HG03439 (cell line): Measurements from ENCODE around the gene NBEA.
"Not testable (repeated sequence)": the region's sequence is repeated elsewhere in the genome, so short reads cannot be mapped to it uniquely, and the experiment has no call there.

Experiments used
- ATAC-seq: cut with Tn5 transposase; IDR thresholded peaks from one replicate; pipeline ENCODE4 v1.9.1; 2021; ENCODE audit warnings: mild to moderate bottlenecking, moderate library complexity; ENCODE audit not compliant: unreplicated experiment

NBEA gene

GRCh38 chr13:34944274-34944634, 2.2 kb downstream of the NBEA start:
- no peak for ATAC-seq

DNA sequence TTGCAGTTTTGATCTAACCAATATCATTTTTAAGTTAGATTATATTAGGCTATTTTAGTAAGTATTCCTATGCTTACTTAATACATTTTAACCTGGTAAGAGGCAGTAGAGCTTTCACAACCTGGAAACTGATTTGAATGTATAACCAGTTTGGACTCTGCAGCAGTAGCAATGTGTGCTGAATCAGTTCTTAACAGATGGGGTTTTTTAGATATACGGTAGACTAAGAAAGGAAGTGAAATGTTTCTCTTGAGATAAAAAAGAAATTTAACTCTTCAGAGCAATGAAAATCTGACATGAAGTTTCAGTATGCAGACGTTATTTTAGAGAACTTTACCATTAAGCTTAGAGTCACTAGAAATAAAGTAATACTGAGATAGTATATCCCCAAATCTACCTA, 2.7 kb downstream of the NBEA start:
- no peak for ATAC-seq

GRCh38 chr13:34951528-34951927, 9.5 kb downstream of the NBEA start:
- no peak for ATAC-seq

DNA sequence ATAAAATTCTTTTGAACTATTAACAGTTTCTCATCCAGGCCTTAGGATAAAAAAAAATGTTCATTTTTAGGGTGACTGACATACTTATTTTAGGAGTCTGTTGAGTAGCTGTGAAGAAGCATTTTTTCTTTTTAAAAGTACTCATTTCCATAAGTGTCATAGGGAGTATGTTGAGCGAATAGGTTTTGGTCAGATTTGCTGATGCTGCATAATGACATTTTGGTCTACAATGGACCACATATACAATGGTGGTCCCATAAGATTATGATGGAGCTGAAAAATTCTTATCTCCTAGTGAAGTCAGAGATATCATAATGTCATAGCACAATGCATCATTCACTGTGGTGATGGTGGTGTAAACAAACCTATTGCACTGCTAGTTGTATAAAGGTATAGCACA, 17.4 kb downstream of the NBEA start:
- no peak for ATAC-seq

- no peak for ATAC-seq
Measured at GRCh38 chr13:34964558-34964957, 22.5 kb downstream of the NBEA start.

DNA sequence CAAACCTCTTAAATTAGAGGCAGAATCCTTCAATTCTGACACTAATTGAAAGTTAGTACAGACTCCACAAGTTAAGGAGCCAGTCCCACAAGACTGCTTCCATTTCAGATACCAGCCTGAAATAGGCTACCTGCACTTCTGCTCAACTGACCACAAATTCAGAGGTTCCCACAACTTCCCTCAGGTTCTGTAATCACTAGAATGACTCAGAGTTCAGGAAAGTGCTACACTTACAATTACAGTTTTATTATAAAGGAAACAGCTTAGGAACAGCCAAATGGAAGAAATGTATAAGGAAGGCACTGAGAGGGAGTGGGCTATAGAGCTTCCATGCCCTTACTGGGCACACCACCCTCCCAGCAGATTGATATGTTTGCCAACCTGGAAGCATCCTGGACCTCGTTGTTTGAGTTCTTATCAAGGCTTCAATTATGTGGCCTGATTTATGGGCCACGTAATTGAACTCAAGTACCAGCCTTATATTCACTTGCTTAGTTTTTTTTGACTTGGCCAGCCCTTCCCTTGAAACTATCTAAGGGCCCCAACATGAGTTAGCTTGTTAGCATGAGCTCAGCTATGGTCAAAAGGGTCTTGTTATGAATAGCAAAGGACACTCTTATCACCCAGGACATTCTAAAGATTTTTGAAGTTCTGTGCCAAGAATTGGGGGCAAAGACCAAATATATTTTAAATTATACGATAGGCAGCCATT, 25.9 kb downstream of the NBEA start:
- ATAC-seq, result no peak

- ATAC-seq, result not testable (repeated sequence)
Measured at GRCh38 chr13:34969539-34969938, 27.5 kb downstream of the NBEA start.

DNA sequence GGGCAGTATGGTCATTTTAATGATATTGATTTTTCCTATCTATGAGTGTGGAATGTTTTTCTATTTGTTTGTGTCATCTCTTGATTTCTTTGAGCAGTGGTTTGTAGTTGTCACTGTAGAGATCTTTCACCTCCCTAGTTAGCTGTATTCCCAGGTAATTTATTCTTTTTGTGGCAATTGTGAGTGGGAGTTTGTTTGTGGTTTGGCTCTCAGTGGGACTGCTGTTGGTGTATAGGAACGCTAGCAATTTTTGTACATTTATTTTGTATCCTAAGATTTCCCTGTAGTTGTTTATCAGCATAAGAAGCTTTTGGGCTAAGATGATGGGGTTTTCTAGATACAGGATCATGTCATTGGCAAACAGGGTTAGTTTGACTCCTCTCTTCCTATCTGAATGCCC, 28.9 kb downstream of the NBEA start:
- ATAC-seq, result no peak

GRCh38 chr13:34971473-34971872, 29.4 kb downstream of the NBEA start:
- ATAC-seq, result no peak

GRCh38 chr13:34985199-34985598, 43.1 kb downstream of the NBEA start:
- not testable (repeated sequence) for ATAC-seq

DNA sequence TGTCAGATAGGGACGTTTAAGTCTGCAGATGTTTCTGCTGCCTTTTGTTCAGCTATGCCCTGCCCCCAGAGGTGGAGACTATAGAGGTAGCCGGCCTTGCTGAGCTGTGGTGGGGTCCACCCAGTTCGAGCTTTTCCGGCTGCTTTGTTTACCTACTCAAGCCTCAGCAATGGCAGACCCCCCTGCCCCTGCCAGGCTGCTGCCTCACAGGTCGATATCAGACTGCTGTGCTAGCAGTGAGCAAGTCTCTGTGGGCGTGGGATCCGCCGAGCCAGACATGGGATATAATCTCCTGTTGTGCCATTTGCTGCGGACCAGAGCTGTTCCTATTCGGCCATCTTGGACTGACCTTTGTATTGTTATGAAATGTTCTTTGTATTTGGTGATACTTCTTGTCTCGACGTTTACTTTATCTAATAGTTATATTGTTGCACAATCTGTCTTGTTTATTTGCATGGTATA, 46.3 kb downstream of the NBEA start:
- ATAC-seq, result no peak

GRCh38 chr13:34990399-34991214, 48.5 kb downstream of the NBEA start:
- ATAC-seq, result no peak

DNA sequence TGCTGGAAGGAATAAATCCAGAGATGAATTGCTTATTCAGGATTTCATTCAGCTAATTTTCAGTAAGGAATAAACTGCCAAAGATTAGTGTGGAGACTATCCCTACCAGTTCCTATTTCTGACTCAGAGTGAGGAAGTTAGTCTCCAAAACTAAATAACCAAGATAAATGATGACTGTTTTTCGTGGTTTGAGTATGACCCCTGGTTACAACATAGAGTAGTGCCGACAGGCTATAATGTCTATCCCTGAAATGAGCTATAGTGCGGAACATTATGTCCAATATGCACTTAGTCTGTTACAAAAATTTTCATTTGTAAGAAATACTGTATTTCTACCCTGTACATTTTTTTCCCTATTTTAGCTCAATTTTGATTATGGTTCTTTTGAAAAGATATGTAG, 51.4 kb downstream of the NBEA start:
- ATAC-seq, result no peak

DNA sequence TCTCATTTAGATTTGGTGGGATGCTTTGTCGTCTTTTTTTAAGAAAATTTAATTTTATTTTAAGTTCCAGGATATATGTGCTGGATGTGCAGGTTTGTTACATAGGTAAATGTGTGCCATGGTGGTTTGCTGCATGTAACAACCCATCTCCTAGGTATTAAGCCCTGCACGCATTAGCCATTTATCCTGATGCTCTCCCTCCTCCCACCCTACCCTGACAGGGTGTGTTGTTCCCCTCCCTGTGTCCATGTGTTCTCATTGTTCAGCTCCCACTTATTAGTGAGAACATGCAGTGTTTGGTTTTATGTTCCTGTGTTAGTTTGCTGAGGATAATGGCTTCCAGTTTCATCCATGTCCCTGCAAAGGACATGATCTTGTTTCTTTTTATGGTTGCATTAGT, 61.7 kb downstream of the NBEA start:
- ATAC-seq, result not testable (repeated sequence)

DNA sequence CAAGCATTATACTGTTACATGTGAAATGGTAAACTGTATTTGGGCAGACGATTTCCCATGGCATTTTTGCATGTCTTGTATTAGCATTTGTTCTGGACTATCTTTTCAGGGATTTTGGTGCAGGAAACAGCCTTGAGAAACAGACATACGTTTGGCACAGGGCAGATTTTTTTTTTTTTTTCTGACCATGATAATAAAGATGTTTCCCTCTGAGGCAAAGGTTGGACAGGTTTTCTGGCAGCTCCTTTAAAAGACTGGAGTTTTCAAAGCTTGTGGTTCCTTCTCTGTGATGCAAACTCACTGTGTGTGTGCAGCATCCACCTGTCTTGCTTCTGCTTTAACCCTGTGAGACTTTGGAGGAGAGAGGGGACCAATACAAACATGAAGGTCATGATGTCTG, 63.0 kb downstream of the NBEA start:
- no peak for ATAC-seq

GRCh38 chr13:35014606-35015213, 72.6 kb downstream of the NBEA start:
- ATAC-seq, result no peak

GRCh38 chr13:35016362-35017112, 74.5 kb downstream of the NBEA start:
- no peak for ATAC-seq

- ATAC-seq, result no peak
Measured at GRCh38 chr13:35025314-35025713, 83.2 kb downstream of the NBEA start.

GRCh38 chr13:35028338-35028867, 86.3 kb downstream of the NBEA start:
- no peak for ATAC-seq

- ATAC-seq, result no peak
Measured at GRCh38 chr13:35039012-35039411, 96.9 kb downstream of the NBEA start.

DNA sequence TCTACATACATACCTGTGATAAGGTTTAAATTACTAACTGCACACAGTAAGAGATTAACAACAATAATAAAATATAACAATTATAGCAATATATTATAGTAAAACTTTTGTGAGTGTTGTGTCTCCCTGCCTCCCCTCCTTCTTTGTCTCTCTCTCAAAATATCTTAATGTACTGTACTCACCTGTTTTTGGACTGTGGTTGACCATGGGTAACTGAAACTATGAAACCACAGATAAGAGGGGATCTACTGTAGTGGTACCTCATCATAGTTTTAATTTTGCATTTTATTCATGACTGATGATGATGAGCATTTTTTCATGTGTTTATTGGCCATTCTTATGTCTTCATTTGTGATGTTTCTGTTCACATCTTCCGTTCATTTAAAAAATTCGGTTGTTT, 104.5 kb downstream of the NBEA start:
- no peak for ATAC-seq
